Stimulated activated CD4-positive, alpha-beta T cell treated with anti-CD3 and anti-CD28 coated beads, Interleukin-15, amount 100 ng/mL, for 48 hours (primary cell): ENCODE results near the gene GUCY1A1.

Source experiments
- DNase-seq, 2 donors: peaks; one replicate each; pipeline ENCODE4 v3.0.0-alpha.2; 2020; ENCODE audit warnings: low read depth in 2 of 2

The GUCY1A1 gene

GRCh38 chr4:155692361-155692760, 25.7 kb downstream of the GUCY1A1 start:
- no peak for DNase-seq

- no peak for DNase-seq
Measured at GRCh38 chr4:155693015-155693663, 26.5 kb downstream of the GUCY1A1 start.

- no peak for DNase-seq
Measured at GRCh38 chr4:155694100-155694785, 27.6 kb downstream of the GUCY1A1 start.

- no peak for DNase-seq
Measured at GRCh38 chr4:155696226-155696625, 29.6 kb downstream of the GUCY1A1 start.

GRCh38 chr4:155696726-155697125, 30.1 kb downstream of the GUCY1A1 start:
- DNase-seq, result no peak

- no peak for DNase-seq
Measured at GRCh38 chr4:155701827-155702226, 35.2 kb downstream of the GUCY1A1 start.

GRCh38 chr4:155703486-155704247, 37.0 kb downstream of the GUCY1A1 start:
- no peak for DNase-seq

GRCh38 chr4:155704841-155705404, 38.3 kb downstream of the GUCY1A1 start:
- DNase-seq, result no peak

GRCh38 chr4:155705664-155706063, 39.0 kb downstream of the GUCY1A1 start:
- no peak for DNase-seq

GRCh38 chr4:155706147-155706546, 39.5 kb downstream of the GUCY1A1 start:
- DNase-seq, result no peak

- DNase-seq, result no peak
Measured at GRCh38 chr4:155707251-155707650, 40.6 kb downstream of the GUCY1A1 start.

- no peak for DNase-seq
Measured at GRCh38 chr4:155708782-155709181, 42.1 kb downstream of the GUCY1A1 start.

- no peak for DNase-seq
Measured at GRCh38 chr4:155709918-155710317, 43.3 kb downstream of the GUCY1A1 start.

GRCh38 chr4:155711556-155711955, 44.9 kb downstream of the GUCY1A1 start:
- no peak for DNase-seq

GRCh38 chr4:155712846-155713245, 46.2 kb downstream of the GUCY1A1 start:
- DNase-seq, result no peak

GRCh38 chr4:155713911-155714310, 47.3 kb downstream of the GUCY1A1 start:
- DNase-seq, result no peak

- no peak for DNase-seq
Measured at GRCh38 chr4:155722336-155722735, 55.7 kb downstream of the GUCY1A1 start.

GRCh38 chr4:155722816-155723499, 56.3 kb downstream of the GUCY1A1 start:
- no peak for DNase-seq

GRCh38 chr4:155724731-155725130, 58.1 kb downstream of the GUCY1A1 start:
- no peak for DNase-seq

GRCh38 chr4:155734065-155734464, 67.4 kb downstream of the GUCY1A1 start:
- no peak for DNase-seq

GRCh38 chr4:155734951-155735350, 68.3 kb downstream of the GUCY1A1 start:
- DNase-seq, result no peak

- no peak for DNase-seq
Measured at GRCh38 chr4:155735496-155735895, 68.8 kb downstream of the GUCY1A1 start.
